GM12874 (cell line): ENCODE data around the gene TIMM50.

ENCODE experiments used
- TF ChIP-seq, protein P1 (sequence below): IDR thresholded peaks from 2 replicates; pipeline ENCODE4 v1.5.1; 2011; ENCODE audit warnings: low read depth, mild to moderate bottlenecking, control low read depth, low read length, moderate library complexity; ENCODE audit not compliant: insufficient read depth

Gene TIMM50

DNA sequence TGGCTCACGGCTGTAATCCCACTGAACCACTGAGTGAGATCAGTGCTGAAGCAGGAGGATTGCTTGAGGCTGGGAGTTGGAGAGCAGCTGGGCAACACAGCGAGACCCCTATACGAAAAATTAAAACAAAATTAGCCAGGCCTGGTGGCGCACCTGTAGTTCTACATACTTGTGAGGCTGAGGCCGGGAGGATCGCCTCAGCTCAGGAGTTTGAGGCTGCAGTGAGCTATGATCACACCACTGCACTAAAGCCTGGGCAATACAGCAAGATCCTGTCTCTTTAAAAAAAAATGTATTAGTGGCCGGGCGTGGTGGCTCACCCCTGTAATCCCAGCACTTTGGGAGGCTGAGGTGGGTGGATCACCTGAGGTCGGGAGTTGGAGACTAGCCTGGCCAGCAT lies 28.0 kb downstream of the TIMM50 start:
- TF ChIP-seq, protein P1, sequence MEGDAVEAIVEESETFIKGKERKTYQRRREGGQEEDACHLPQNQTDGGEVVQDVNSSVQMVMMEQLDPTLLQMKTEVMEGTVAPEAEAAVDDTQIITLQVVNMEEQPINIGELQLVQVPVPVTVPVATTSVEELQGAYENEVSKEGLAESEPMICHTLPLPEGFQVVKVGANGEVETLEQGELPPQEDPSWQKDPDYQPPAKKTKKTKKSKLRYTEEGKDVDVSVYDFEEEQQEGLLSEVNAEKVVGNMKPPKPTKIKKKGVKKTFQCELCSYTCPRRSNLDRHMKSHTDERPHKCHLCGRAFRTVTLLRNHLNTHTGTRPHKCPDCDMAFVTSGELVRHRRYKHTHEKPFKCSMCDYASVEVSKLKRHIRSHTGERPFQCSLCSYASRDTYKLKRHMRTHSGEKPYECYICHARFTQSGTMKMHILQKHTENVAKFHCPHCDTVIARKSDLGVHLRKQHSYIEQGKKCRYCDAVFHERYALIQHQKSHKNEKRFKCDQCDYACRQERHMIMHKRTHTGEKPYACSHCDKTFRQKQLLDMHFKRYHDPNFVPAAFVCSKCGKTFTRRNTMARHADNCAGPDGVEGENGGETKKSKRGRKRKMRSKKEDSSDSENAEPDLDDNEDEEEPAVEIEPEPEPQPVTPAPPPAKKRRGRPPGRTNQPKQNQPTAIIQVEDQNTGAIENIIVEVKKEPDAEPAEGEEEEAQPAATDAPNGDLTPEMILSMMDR = no peak

DNA sequence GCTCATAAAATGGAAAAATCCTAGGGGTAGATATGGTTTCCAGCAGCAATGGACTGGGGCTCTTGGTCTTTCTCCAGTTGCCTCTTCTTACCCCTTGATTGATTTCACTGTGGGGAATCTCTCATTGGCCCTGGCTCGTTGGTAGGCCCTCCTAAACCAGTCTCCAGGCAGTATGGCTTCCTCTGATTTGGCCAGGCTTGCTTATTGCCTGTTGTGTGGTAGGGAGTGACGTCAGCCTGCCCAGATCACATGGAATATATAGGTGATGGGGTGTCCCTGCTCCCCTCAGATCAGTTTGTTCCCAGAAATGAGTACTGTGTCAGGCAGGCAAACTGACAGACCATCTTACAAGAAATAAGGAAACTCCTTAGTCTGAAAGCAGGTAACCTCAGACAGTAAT lies 28.6 kb downstream of the TIMM50 start:
- TF ChIP-seq, protein P1 = no peak

DNA sequence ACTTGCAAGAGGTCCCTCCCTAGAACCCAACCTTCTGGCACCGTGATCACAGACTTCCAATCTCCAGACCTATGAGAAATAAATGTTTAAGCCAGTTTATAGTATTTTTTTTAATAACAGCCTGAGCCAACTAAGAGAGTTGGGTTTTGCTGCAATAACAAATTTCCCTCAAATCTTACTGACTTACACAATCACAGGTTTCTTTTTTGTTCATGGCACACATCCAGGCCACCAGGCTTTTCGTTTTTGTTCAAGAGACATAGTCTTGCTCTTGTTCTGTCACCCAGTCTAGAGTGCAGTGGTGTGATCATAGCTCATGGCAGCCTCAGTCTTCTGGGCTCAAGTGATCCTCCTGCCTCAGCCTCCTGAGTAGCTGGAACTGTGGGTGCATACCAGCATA lies 32.4 kb downstream of the TIMM50 start:
- TF ChIP-seq, protein P1 = no peak

DNA sequence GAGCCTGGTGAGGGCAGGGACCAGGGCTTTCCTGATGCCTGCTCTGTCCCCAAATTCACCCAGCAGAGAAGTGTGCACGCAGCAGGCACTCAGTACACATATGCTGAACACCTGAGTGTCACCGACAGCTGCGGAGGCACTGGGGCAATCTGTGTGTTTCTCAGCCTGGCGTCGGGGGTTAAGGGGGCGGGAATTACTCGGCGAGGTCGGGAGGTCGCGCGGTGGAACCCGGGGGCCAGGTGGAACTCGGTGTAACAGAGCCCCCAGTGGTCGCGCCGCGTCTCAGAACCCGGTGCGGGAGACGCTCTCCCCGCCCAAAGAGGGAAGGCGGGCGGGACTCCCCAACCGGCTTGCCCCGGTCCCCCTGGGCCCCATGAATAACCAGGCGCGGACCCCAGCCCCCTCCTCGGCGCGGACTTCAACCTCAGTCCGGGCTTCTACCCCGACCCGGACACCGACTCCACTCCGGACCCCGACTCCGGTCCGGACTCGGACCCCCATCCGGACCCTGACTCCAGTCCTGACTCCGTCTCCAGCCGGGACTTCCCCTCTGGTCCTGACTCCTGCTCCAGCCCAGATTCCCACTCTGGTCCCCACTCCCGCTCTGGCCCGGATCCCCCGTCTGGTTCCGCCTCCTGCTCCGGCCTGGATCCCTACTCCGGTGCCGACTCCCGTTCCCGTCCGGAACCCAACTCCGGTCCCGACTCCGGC lies 34.4 kb downstream of the TIMM50 start, which contains the start of gene SELENOV:
TSS of gene SELENOV (plus strand) at position 300 of the 711 bp plus-strand sequence. CDS start at position 374, 74 bp downstream.
- TF ChIP-seq, protein P1 = no peak

DNA sequence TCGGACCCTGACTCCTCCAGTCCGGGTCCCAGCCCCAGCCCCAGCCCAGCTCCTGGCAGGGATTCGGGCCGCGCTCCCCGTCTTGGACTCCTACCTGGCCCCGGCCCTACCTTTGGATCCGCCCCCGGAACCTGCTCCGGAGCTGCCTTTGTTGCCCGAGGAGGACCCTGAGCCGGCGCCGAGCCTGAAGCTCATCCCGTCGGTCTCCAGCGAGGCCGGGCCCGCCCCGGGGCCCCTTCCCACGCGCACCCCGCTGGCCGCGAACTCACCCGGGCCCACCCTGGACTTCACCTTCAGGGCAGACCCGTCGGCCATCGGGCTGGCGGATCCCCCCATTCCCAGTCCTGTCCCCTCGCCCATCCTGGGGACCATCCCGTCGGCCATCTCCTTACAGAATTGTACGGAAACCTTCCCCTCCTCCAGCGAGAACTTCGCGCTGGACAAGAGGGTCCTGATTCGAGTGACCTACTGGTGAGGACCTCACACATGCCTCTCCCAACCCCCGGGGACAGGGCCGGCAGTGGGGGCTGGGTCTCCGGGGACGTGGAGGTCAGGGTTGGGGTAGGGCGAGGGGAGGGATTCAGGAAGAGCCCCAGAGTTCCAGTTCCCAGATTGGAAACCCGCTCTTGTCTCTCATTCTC lies 35.0 kb downstream of the TIMM50 start:
- TF ChIP-seq, protein P1 = no peak

DNA sequence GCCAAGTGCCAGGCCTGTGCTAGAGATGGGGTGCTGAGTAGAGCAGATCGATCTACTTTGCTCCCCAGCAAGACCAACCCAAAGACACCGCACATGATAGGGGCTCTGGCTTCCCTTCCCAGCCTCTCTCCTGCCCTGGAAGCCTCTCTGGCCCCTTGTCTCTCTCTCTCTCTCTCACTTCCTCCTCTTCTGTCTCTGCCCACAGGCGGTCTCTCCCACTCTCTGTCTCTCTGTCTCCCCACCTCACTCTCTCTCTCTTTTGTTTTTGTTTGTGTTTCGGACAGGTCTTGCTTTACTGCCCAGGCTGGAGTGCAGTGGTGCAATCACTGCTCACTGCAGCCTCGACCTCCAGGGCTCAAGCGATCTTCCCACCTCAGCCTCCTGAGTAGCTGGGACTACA lies 35.6 kb downstream of the TIMM50 start:
- TF ChIP-seq, protein P1 = no peak

DNA sequence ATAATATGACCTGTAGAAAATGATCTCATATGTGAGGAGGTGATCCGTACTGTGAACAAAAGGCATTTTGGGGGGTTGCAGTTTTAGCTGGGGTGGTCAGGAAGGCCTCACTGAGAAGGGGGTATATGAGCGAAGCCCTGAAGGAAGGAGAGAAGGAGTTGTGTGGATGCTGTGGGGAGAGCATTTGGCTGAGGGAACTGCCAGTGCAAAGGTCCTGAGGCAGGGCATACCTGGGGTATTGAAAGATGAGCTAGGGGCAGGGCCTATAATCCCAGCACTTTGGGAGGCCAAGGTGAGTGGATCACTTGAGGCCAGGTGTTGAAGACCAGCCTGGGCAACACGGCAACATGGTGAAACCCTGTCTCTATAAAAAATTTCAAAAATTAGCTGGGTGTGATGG lies 36.8 kb downstream of the TIMM50 start:
- TF ChIP-seq, protein P1 = no peak
